ENCODE data around the gene TRIM50.

Gene TRIM50

GRCh38 chr7:73341877-73342276 lies 14.0 kb upstream of the TRIM50 start:
- Histone ChIP-seq H3K27me3 (replicated peaks; ENCODE audit: insufficient read depth, low read length) (no peaks in the 10 kb centered on the region), H3F3A (ENCODE audit: insufficient read depth, low read length) (no peaks in the 10 kb centered on the region), H3K9me3 (replicated peaks; ENCODE audit: insufficient read depth, low read length) (no peaks in the 10 kb centered on the region), H3K4me2 (ENCODE audit: low read depth, low read length) (no peak overlapping the region), H3K4me3 (ENCODE audit: low read length) (no peak overlapping the region), H3K9ac (ENCODE audit: low read length) (no peak overlapping the region), H3K4me1 (ENCODE audit: low read length) (peaks cover 6% of the 10 kb centered on the region; the same call in 1 of the 2 replicates), H3K36me3 (replicated peaks; ENCODE audit: insufficient read depth, low read length) (no peaks in the 10 kb centered on the region), H3K9me2 (replicated peaks; ENCODE audit: insufficient read depth, low read length) (no peaks in the 10 kb centered on the region), H3K79me2 (ENCODE audit: low read length) (no peaks in the 10 kb centered on the region), H3K27ac (ENCODE audit: low read length) (no peak overlapping the region), H4K20me1 (ENCODE audit: insufficient read depth, low read length) (no peaks in the 10 kb centered on the region), H2AFZ (ENCODE audit: low read length) (0 out of 2 replicates have a peak overlapping the region, but pooled peaks have one; percentile 38)
- TF ChIP-seq EZH2phosphoT487 (IDR thresholded peaks at IDR 0.05; ENCODE audit: low read length): no peak
- TF ChIP-seq EZH2 (optimal IDR thresholded peaks at IDR 0.05; ENCODE audit: low read depth, low read length): no peak
- TF ChIP-seq CTCF (IDR thresholded peaks at IDR 0.05; ENCODE audit: low read length): no peak
- DNase-seq: no peak

- H3F3A ChIP-seq (ENCODE audit: insufficient read depth, low read length): no peaks in the 10 kb centered on the region
- no peaks in the 10 kb centered on the region for H3K9me3 ChIP-seq (replicated peaks; ENCODE audit: insufficient read depth, low read length)
Measured at GRCh38 chr7:73340514-73340913, 12.6 kb upstream of the TRIM50 start.

GRCh38 chr7:73338321-73338720 lies 10.4 kb upstream of the TRIM50 start:
- no peaks in the 10 kb centered on the region for H3K9me3 ChIP-seq (replicated peaks; ENCODE audit: insufficient read depth, low read length)
- H3K4me1 ChIP-seq (ENCODE audit: low read length): peaks cover 6% of the 10 kb centered on the region; the same call in 1 of the 2 replicates
- H3K79me2 ChIP-seq (ENCODE audit: low read length): no peaks in the 10 kb centered on the region
- H2AFZ ChIP-seq (ENCODE audit: low read length): no peak overlapping the region
- H3K36me3 ChIP-seq (replicated peaks; ENCODE audit: insufficient read depth, low read length): no peaks in the 10 kb centered on the region
- DNase-seq: no peak
- no peak overlapping the region for H3K4me2 ChIP-seq (ENCODE audit: low read depth, low read length)
- no peak overlapping the region for H3K27ac ChIP-seq (ENCODE audit: low read length)
- no peaks in the 10 kb centered on the region for H3K9me2 ChIP-seq (replicated peaks; ENCODE audit: insufficient read depth, low read length)
- no peaks in the 10 kb centered on the region for H4K20me1 ChIP-seq (ENCODE audit: insufficient read depth, low read length)
- no peaks in the 10 kb centered on the region for H3F3A ChIP-seq (ENCODE audit: insufficient read depth, low read length)
- no peak overlapping the region for H3K4me3 ChIP-seq (ENCODE audit: low read length)
- no peak for TF ChIP-seq EZH2phosphoT487 (IDR thresholded peaks at IDR 0.05; ENCODE audit: low read length)
- no peak for TF ChIP-seq CTCF (IDR thresholded peaks at IDR 0.05; ENCODE audit: low read length)
- TF ChIP-seq EZH2 (optimal IDR thresholded peaks at IDR 0.05; ENCODE audit: low read depth, low read length): no peak
- no peaks in the 10 kb centered on the region for H3K27me3 ChIP-seq (replicated peaks; ENCODE audit: insufficient read depth, low read length)
- H3K9ac ChIP-seq (ENCODE audit: low read length): no peak overlapping the region

More at GRCh38 chr7:73340514-73340913, 12.6 kb upstream of the TRIM50 start:
- Histone ChIP-seq H3K36me3 (replicated peaks; ENCODE audit: insufficient read depth, low read length) (no peaks in the 10 kb centered on the region), H3K79me2 (ENCODE audit: low read length) (no peaks in the 10 kb centered on the region), H3K27ac (ENCODE audit: low read length) (no peak overlapping the region), H3K9ac (ENCODE audit: low read length) (no peak overlapping the region), H4K20me1 (ENCODE audit: insufficient read depth, low read length) (no peaks in the 10 kb centered on the region), H2AFZ (ENCODE audit: low read length) (no peak overlapping the region), H3K9me2 (replicated peaks; ENCODE audit: insufficient read depth, low read length) (no peaks in the 10 kb centered on the region), H3K4me3 (ENCODE audit: low read length) (no peak overlapping the region), H3K4me1 (ENCODE audit: low read length) (peaks cover 6% of the 10 kb centered on the region; the same call in 1 of the 2 replicates), H3K27me3 (replicated peaks; ENCODE audit: insufficient read depth, low read length) (no peaks in the 10 kb centered on the region), H3K4me2 (ENCODE audit: low read depth, low read length) (no peak overlapping the region)
- TF ChIP-seq EZH2phosphoT487 (IDR thresholded peaks at IDR 0.05; ENCODE audit: low read length) (no peak), EZH2 (optimal IDR thresholded peaks at IDR 0.05; ENCODE audit: low read depth, low read length) (no peak), CTCF (IDR thresholded peaks at IDR 0.05; ENCODE audit: low read length) (no peak)
- no peak for DNase-seq

Data from MM.1S (cell line).